GM18507 (cell line): ENCODE data around the gene SCO2.

Experiments
- DNase-seq: peaks from one replicate; pipeline ENCODE4 v3.0.0; 2011; ENCODE audit warnings: low read depth; ENCODE audit not compliant: insufficient read length; ENCODE audit errors: extremely low spot score
- FAIRE-seq: peaks from 2 replicates; lab custom pipeline; 2011; peaks lifted over from hg19 to GRCh38; lab: Jason Lieb, UNC

SCO2 gene

GRCh38 chr22:50505276-50505775 lies 20.1 kb downstream of the SCO2 start:
- no peak for DNase-seq
- no peak for FAIRE-seq

- no peak for DNase-seq
- no peak for FAIRE-seq
Measured at GRCh38 chr22:50504369-50505211, 20.8 kb downstream of the SCO2 start.

- no peak for FAIRE-seq
- no peak for DNase-seq
Measured at GRCh38 chr22:50503475-50504145, 21.8 kb downstream of the SCO2 start.

- FAIRE-seq, result no peak
Measured at GRCh38 chr22:50502628-50503474, 22.5 kb downstream of the SCO2 start.

GRCh38 chr22:50502096-50502495 lies 23.3 kb downstream of the SCO2 start:
- DNase-seq (no peak), FAIRE-seq (no peak)

More at GRCh38 chr22:50502628-50503474, 22.5 kb downstream of the SCO2 start:
- no peak for DNase-seq

GRCh38 chr22:50500452-50500851 lies 24.9 kb downstream of the SCO2 start:
- FAIRE-seq, result no peak
- no peak for DNase-seq

- FAIRE-seq (peak; percentile 91), DNase-seq (no peak)
Measured at GRCh38 chr22:50498322-50498890, 27.0 kb downstream of the SCO2 start.

GRCh38 chr22:50497093-50497492 lies 28.3 kb downstream of the SCO2 start:
- DNase-seq (no peak), FAIRE-seq (no peak)

GRCh38 chr22:50490531-50491308 lies 34.7 kb downstream of the SCO2 start:
- DNase-seq (no peak), FAIRE-seq (no peak)

- FAIRE-seq, result no peak
- DNase-seq, result no peak
Measured at GRCh38 chr22:50489363-50490243, 35.8 kb downstream of the SCO2 start.

- no peak for DNase-seq
- FAIRE-seq, result no peak
Measured at GRCh38 chr22:50488886-50489285, 36.5 kb downstream of the SCO2 start.

- no peak for FAIRE-seq
- DNase-seq, result no peak
Measured at GRCh38 chr22:50488006-50488677, 37.3 kb downstream of the SCO2 start.

- FAIRE-seq, result no peak
Measured at GRCh38 chr22:50487290-50488005, 38.0 kb downstream of the SCO2 start.

GRCh38 chr22:50486561-50487289 lies 38.7 kb downstream of the SCO2 start, which contains the start of gene MIOX:
Gene MIOX, plus strand, starts transcription at chr22:50486859. Its CDS starts 39 bp downstream, at chr22:50486898.
- no peak for FAIRE-seq

More at GRCh38 chr22:50487290-50488005, 38.0 kb downstream of the SCO2 start:
- no peak for DNase-seq

GRCh38 chr22:50485221-50486131 lies 39.9 kb downstream of the SCO2 start:
- no peak for FAIRE-seq
- no peak for DNase-seq

More at GRCh38 chr22:50486561-50487289, 38.7 kb downstream of the SCO2 start, which contains the start of gene MIOX:
- DNase-seq, result no peak
